Fibroblast of mammary gland (primary cell): ENCODE results near the gene GRHL3.

Experiments
- DNase-seq: peaks from one replicate; pipeline ENCODE4 v3.0.0-alpha.2; 2010; ENCODE audit warnings: low read depth
- H3K4me3 ChIP-seq: 2 replicates; pipeline ENCODE4 v1.5.1; 2011; ENCODE audit warnings: low read depth, mild to moderate bottlenecking, low read length, moderate library complexity; ENCODE audit not compliant: control insufficient read depth
- TF ChIP-seq, protein P1 (sequence below): conservative IDR thresholded peaks from 2 replicates; pipeline ENCODE4 v1.5.1; 2011; ENCODE audit warnings: low read depth, low read length, inconsistent platforms; ENCODE audit not compliant: control insufficient read depth, insufficient read depth

Gene GRHL3

DNA sequence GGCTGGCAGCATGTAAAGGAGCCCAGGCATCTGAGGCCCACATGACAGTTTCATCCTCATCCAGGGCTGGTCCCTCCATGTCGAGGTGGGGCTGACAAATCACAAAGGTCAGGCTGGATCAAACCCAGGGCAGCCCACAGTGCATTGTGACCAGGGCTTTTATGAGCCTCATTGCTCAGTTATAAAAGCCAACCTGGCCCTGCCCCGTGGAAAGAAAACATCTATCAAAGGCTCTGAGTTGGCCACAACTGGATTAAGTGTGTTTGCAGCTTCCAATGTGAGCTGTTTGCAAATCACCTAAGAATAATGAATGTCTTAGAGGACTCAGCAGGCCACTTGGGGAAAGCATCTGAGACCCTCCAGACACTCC is 45.4 kb downstream of the GRHL3 start:
- no peak overlapping the region for H3K4me3 ChIP-seq
- peak; percentile 38 for DNase-seq
- TF ChIP-seq, protein P1, sequence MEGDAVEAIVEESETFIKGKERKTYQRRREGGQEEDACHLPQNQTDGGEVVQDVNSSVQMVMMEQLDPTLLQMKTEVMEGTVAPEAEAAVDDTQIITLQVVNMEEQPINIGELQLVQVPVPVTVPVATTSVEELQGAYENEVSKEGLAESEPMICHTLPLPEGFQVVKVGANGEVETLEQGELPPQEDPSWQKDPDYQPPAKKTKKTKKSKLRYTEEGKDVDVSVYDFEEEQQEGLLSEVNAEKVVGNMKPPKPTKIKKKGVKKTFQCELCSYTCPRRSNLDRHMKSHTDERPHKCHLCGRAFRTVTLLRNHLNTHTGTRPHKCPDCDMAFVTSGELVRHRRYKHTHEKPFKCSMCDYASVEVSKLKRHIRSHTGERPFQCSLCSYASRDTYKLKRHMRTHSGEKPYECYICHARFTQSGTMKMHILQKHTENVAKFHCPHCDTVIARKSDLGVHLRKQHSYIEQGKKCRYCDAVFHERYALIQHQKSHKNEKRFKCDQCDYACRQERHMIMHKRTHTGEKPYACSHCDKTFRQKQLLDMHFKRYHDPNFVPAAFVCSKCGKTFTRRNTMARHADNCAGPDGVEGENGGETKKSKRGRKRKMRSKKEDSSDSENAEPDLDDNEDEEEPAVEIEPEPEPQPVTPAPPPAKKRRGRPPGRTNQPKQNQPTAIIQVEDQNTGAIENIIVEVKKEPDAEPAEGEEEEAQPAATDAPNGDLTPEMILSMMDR: no peak

DNA sequence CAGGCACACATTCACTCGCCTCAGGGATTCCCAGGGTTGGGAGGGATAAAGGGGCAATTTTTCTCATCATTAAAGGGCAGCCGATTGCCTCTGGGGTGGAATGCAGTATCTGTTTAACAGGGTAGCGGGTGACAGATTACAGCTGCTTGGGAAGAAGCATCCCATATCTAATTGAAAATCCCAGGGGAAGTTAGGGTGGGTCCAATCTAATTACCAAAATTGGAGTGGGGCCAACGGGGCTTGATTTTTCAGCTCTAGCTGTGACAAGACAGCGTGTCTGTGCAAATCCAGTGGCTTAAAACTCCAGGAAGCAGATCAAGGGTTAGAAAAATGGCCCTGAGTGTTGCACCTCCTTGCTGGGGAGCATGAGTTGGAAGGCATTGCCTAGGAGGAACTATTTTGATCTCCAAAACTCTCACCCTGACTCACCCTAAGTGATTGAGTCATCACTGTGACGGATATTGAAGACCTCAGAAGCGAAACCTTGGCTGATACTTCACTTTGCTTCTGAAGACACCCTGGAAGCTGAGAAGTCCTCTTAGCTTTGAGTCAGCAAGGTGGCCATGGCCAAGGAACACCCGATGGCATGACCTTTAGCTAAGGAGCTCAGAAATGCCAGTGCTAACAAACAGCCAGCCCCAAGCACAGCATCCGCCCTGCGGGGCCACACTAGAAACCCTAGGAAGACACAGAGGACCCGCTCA is 46.0 kb downstream of the GRHL3 start:
- DNase-seq: peak; percentile 99
- H3K4me3 ChIP-seq: no peak overlapping the region

DNA sequence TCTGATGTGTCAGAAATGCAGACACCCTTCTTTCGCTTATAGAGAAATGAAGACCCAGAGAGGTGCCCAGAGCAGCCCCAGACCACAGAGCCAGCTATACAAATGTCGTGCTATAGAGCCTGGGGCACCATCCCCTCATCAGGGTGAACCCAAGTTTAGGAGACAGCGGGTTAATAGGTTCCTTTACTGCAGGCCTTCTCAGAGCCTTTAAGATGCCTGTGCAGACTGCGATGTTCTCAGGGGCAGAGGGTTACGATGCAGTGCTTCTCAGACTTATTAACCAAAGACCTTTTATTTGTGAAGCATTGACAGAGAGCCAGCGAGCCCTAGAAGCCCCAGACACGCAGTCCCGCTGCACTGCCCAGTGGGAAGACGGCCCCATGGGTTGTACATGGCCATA is 47.5 kb downstream of the GRHL3 start:
- no peak overlapping the region for H3K4me3 ChIP-seq
- TF ChIP-seq, protein P1: no peak
- DNase-seq: no peak

More for the DNA sequence above, 46.0 kb downstream of the GRHL3 start:
- TF ChIP-seq, protein P1: no peak

DNA sequence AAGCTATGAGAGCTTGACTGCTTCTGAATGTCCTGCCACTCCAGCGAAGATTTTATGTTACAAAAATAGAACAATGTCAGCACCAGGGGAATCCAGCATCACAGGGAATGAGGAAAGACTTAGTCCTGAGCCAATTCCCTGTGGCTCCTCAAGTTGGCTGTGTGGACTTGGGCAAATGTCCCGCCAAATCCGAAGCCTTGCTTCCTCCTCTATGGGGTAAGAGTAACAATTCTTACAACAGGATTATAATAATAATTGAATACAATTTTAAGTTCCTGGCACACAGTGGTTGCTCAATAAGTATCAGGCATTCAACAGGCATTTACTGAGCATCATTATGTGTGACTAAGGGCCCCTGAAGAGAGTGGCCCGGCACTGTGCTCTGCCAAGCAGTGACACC is 50.0 kb downstream of the GRHL3 start:
- peak; percentile 65 for DNase-seq
- H3K4me3 ChIP-seq: no peak overlapping the region
- TF ChIP-seq, protein P1: no peak

DNA sequence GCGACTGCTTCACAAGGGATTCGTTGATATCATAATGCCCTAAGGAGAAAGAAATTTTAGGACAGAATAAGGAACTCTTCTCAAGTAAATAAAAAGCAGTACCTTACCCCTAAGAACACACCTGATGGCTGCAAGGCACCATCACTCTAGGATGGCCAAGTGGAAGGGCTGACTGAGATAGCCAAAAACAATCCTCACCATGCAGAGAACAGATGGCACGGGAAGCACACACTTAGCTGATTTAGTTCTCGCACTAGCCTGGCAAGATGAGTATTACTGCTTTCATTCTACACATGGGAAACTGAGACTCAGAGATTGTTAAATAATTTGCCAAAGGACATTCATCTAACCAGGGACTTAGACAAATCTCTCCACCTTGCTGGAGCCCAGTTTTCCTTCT is 50.6 kb downstream of the GRHL3 start:
- H3K4me3 ChIP-seq: no peak overlapping the region
- DNase-seq: no peak
- TF ChIP-seq, protein P1: no peak

DNA sequence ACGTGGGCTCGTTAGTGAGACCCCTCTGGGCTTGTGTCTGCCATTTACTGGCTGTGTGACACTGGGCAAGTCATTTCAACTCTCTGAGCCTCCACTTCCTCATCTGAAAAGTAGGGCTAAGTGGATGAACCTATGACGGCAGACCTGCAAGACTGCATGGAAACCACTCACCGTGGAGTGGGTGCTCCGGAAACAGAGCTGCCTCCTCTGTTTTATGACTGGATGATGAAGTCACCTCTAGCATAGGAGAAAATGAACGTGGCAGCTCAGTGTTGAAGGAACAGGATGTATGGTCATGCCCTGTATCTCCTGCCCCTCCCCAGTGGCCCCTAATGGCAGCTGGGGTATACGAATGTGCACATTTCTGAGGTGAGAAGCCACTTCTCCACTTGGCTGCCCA is 53.9 kb downstream of the GRHL3 start:
- H3K4me3 ChIP-seq: no peak overlapping the region
- DNase-seq: no peak
- TF ChIP-seq, protein P1: no peak

DNA sequence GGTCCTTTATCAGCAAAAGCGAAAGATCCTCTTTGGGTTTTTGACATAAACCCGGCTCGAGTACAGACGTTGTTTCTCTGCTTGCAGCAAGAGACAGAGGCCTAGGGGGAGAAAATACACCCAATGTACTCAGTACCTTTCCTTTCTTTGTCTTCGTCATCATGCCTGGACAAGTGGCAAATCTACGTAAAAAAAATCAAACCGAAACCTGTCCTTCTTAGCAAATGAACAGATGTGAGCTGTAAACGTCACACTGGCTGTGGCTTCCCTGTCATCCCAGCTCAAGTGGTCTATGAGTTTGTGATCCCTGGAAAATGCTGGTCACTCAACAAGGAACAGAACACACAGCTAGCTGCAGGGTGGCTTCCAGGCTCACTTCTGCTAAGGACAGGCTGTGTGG is 54.6 kb downstream of the GRHL3 start:
- DNase-seq: no peak
- TF ChIP-seq, protein P1: no peak
- H3K4me3 ChIP-seq: no peak overlapping the region
